ENCODE results near the gene TCOF1.

Gene TCOF1

GRCh38 chr5:150438873-150439546 lies 81.5 kb downstream of the TCOF1 start:
- no peak for DNase-seq

GRCh38 chr5:150440948-150441812 lies 83.7 kb downstream of the TCOF1 start:
- no peak for DNase-seq

GRCh38 chr5:150441813-150442698 lies 84.6 kb downstream of the TCOF1 start:
- no peak for DNase-seq

GRCh38 chr5:150442699-150443080 lies 85.2 kb downstream of the TCOF1 start:
- no peak for DNase-seq

GRCh38 chr5:150443242-150444075 lies 86.0 kb downstream of the TCOF1 start:
- DNase-seq: no peak

- DNase-seq: no peak
Measured at GRCh38 chr5:150444770-150445169, 87.3 kb downstream of the TCOF1 start.

GRCh38 chr5:150446088-150446487 lies 88.6 kb downstream of the TCOF1 start:
- DNase-seq: no peak

- no peak for DNase-seq
Measured at GRCh38 chr5:150446583-150446982, 89.1 kb downstream of the TCOF1 start.

GRCh38 chr5:150447188-150447587 lies 89.7 kb downstream of the TCOF1 start:
- DNase-seq: no peak

- DNase-seq: no peak
Measured at GRCh38 chr5:150448334-150448733, 90.8 kb downstream of the TCOF1 start.

GRCh38 chr5:150448952-150449516 lies 91.5 kb downstream of the TCOF1 start:
- DNase-seq: no peak

All from NCI-H1417 treated with DMSO at 0.1 percent for 48 hours (cell line).